HG03558 (cell line): ENCODE data around the gene DUSP2.
A peak's percentile ranks its signal among the peaks of the same experiment; 100 is the strongest.
"Not testable (repeated sequence)": the region's sequence is repeated elsewhere in the genome, so short reads cannot be mapped to it uniquely, and the experiment has no call there.

ENCODE experiments used
- ATAC-seq: cut with Tn5 transposase; IDR thresholded peaks from one replicate; pipeline ENCODE4 v1.9.1; 2021; ENCODE audit warnings: moderate number of reproducible peaks; ENCODE audit not compliant: unreplicated experiment; ENCODE audit errors: extremely low read depth

DUSP2 gene

GRCh38 chr2:96163768-96164429 lies 18.7 kb upstream of the DUSP2 start:
- no peak for ATAC-seq

- ATAC-seq = no peak
These were observed 18.2 kb upstream of the DUSP2 start for GRCh38 chr2:96163415-96163767.

GRCh38 chr2:96161898-96162297 lies 16.7 kb upstream of the DUSP2 start:
- no peak for ATAC-seq

GRCh38 chr2:96160366-96160765 lies 15.1 kb upstream of the DUSP2 start:
- ATAC-seq = not testable (repeated sequence)

GRCh38 chr2:96159084-96159830 lies 14.0 kb upstream of the DUSP2 start:
- no peak for ATAC-seq

- ATAC-seq = no peak
These were observed 13.3 kb upstream of the DUSP2 start for GRCh38 chr2:96158554-96158940.

GRCh38 chr2:96157649-96158553 lies 12.7 kb upstream of the DUSP2 start:
- ATAC-seq = peak; percentile 40

- no peak for ATAC-seq
These were observed 11.8 kb upstream of the DUSP2 start for GRCh38 chr2:96156926-96157648.

- no peak for ATAC-seq
These were observed 11.0 kb upstream of the DUSP2 start for GRCh38 chr2:96156011-96156820.

GRCh38 chr2:96154506-96155380 lies 9.5 kb upstream of the DUSP2 start:
- ATAC-seq = no peak

- ATAC-seq = no peak
These were observed 8.8 kb upstream of the DUSP2 start for GRCh38 chr2:96153991-96154431.

- no peak for ATAC-seq
These were observed 8.1 kb upstream of the DUSP2 start for GRCh38 chr2:96153291-96153713.

- ATAC-seq = no peak
These were observed 7.3 kb upstream of the DUSP2 start for GRCh38 chr2:96152304-96153161.

GRCh38 chr2:96151595-96152303 lies 6.5 kb upstream of the DUSP2 start:
- no peak for ATAC-seq

- no peak for ATAC-seq
These were observed 5.8 kb upstream of the DUSP2 start for GRCh38 chr2:96150791-96151594.

- no peak for ATAC-seq
These were observed 4.9 kb upstream of the DUSP2 start for GRCh38 chr2:96150007-96150640.
